Fibroblast of skin of right quadriceps (primary cell): ENCODE data around the gene HIVEP3.
A peak's percentile ranks its signal among the peaks of the same experiment; 100 is the strongest.

Experiments used
- DNase-seq: peaks from one replicate; pipeline ENCODE4 v3.0.0-alpha.2; 2013

The HIVEP3 gene

GRCh38 chr1:41489561-41489960, 429.2 kb downstream of the HIVEP3 start:
- DNase-seq = no peak

GRCh38 chr1:41488040-41488951, 430.4 kb downstream of the HIVEP3 start:
- DNase-seq = no peak

GRCh38 chr1:41487126-41488039, 431.3 kb downstream of the HIVEP3 start:
- DNase-seq = peak; percentile 40

GRCh38 chr1:41486371-41487125, 432.2 kb downstream of the HIVEP3 start:
- peak; percentile 83 for DNase-seq

GRCh38 chr1:41486053-41486370, 432.7 kb downstream of the HIVEP3 start:
- no peak for DNase-seq

- peak; percentile 80 for DNase-seq
These were observed 433.1 kb downstream of the HIVEP3 start for GRCh38 chr1:41485605-41486004.

GRCh38 chr1:41484402-41485241, 434.1 kb downstream of the HIVEP3 start, which contains the start of gene EDN2:
Gene EDN2, minus strand, starts transcription at chr1:41484683. Its CDS starts 82 bp downstream, at chr1:41484601.
- DNase-seq = no peak

- DNase-seq = no peak
These were observed 434.7 kb downstream of the HIVEP3 start for GRCh38 chr1:41483960-41484401.

GRCh38 chr1:41483001-41483850, 435.5 kb downstream of the HIVEP3 start:
- no peak for DNase-seq

- peak; percentile 34 for DNase-seq
These were observed 436.5 kb downstream of the HIVEP3 start for GRCh38 chr1:41482001-41482765.

- no peak for DNase-seq
These were observed 437.5 kb downstream of the HIVEP3 start for GRCh38 chr1:41481109-41481775.

- DNase-seq = no peak
These were observed 438.3 kb downstream of the HIVEP3 start for GRCh38 chr1:41480204-41481108.

GRCh38 chr1:41479808-41480160, 438.9 kb downstream of the HIVEP3 start:
- DNase-seq = no peak

GRCh38 chr1:41479000-41479807, 439.5 kb downstream of the HIVEP3 start:
- peak; percentile 34 for DNase-seq

- DNase-seq = no peak
These were observed 440.5 kb downstream of the HIVEP3 start for GRCh38 chr1:41478118-41478748.

- no peak for DNase-seq
These were observed 441.8 kb downstream of the HIVEP3 start for GRCh38 chr1:41476807-41477361.
